A673 (cell line): Measurements from ENCODE around the gene IWS1. TPM values are rescaled to one million over a fixed set of nuclear protein-coding genes. Genes with fewer than 3 reads are reported as not detected.

ENCODE experiments used
- BruUV-seq: library from RNA; stranded (reverse); fragments of 400-500 nt; replicated peaks from 2 replicates; lab custom pipeline; 2021; lab: Mats Ljungman, UMichigan
- CTCF ChIA-PET: fragments of 300-600 bp; sonication (Branson Sonifier 250); formaldehyde crosslinking; loops from one replicate; lab custom pipeline; 2022; ENCODE audit warnings: antibody characterized with exemption; lab: Charles Lee
- POLR2A ChIA-PET: fragments of 300-600 bp; sonication (Branson Sonifier 250); formaldehyde crosslinking; loops from one replicate; lab custom pipeline; 2022; ENCODE audit warnings: antibody characterized with exemption; ENCODE audit not compliant: low non-redundant PET; lab: Charles Lee
- DNase-seq: peaks from one replicate; pipeline ENCODE4 v3.0.0-alpha.2; 2015; ENCODE audit warnings: low spot score
- H3K27ac ChIP-seq: fragments of 200-600 bp; sonication (generic); 2 replicates; pipeline ENCODE4 v1.5.1; 2016; ENCODE audit warnings: mixed run types, low read depth, mild to moderate bottlenecking, mixed read lengths, antibody characterized with exemption, low read length; ENCODE audit not compliant: poor library complexity, severe bottlenecking
- H3K27me3 ChIP-seq: fragments of 200-600 bp; sonication (generic); replicated peaks from 2 replicates; pipeline ENCODE4 v1.6.1; 2017; ENCODE audit warnings: mixed run types, low read depth, mild to moderate bottlenecking, mixed read lengths, antibody characterized with exemption, low read length; ENCODE audit not compliant: insufficient read depth, poor library complexity
- H3K36me3 ChIP-seq: fragments of 200-600 bp; sonication (generic); 2 replicates; pipeline ENCODE4 v1.6.1; 2016; ENCODE audit warnings: mixed run types, mild to moderate bottlenecking, mixed read lengths, antibody characterized with exemption, low read length; ENCODE audit not compliant: insufficient read depth, poor library complexity, severe bottlenecking
- H3K4me1 ChIP-seq: fragments of 200-600 bp; sonication (generic); 2 replicates; pipeline ENCODE4 v1.6.1; 2017; ENCODE audit warnings: mixed run types, mild to moderate bottlenecking, mixed read lengths, antibody characterized with exemption, low read length; ENCODE audit not compliant: insufficient read depth, poor library complexity, severe bottlenecking
- H3K4me3 ChIP-seq: fragments of 200-600 bp; sonication (generic); 2 replicates; pipeline ENCODE4 v1.5.1; 2016; ENCODE audit warnings: low read depth, mixed run types, mild to moderate bottlenecking, mixed read lengths, low read length; ENCODE audit not compliant: poor library complexity, severe bottlenecking
- H3K9me3 ChIP-seq: fragments of 200-600 bp; sonication (generic); 2 replicates; pipeline ENCODE4 v1.6.1; 2016; ENCODE audit warnings: mixed run types, low read depth, mild to moderate bottlenecking, mixed read lengths, antibody characterized with exemption, low read length; ENCODE audit not compliant: poor library complexity, severe bottlenecking
- EZH2 ChIP-seq: fragments of 200-600 bp; sonication (generic); IDR thresholded peaks from 2 replicates; pipeline ENCODE4 v1.6.1; 2017; ENCODE audit warnings: borderline replicate concordance, low read depth, mild to moderate bottlenecking, mixed read lengths, antibody characterized with exemption, low read length; ENCODE audit not compliant: poor library complexity, severe bottlenecking
- intact Hi-C: fragments of 100-400 bp; cut with micrococcal nuclease; formaldehyde crosslinking; loops from one replicate; pipeline ENCODE4 v1.10.0; 2022; ENCODE audit not compliant: unreplicated experiment
- total RNA-seq: library from RNA; stranded (reverse); gene quantifications from 2 replicates; pipeline ENCODE4 v1.2.3, GENCODE V29; 2021
- TF ChIP-seq, protein P1 (sequence below): fragments of 300-800, 200-600 bp; sonication (generic); conservative IDR thresholded peaks from 2 replicates; pipeline ENCODE4 v1.5.1; 2017; ENCODE audit warnings: low read depth, mild to moderate bottlenecking, antibody characterized with exemption, low read length, moderate library complexity, mixed read lengths

The IWS1 gene
- total RNA-seq, 1 experiment from 2014 or later: 67.2 TPM

DNA sequence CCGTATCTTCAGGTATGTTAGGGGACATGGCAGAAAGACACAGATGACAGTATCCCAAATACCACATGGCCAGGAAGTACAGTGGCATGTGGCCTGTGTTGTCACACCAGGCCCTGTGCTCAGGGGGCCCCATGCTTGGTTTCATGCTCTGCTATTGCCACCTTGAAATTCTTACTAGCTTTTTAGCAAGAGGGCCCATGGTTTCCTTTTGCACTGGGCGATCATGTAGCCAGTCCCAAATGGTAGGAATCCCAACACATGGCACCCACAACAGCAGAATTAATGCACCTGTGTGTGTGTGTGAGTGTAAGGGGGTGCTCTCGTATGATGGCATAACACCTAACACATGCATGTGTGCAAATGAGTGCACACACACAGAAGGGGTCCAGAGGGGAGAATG lies 48.4 kb upstream of the IWS1 start:
- no TSS peak for BruUV-seq
- H3K36me3 ChIP-seq: no peaks in the 10 kb centered on the region
- no peak overlapping the region for H3K4me3 ChIP-seq
- no peak overlapping the region for H3K27ac ChIP-seq
- no peak for DNase-seq
- H3K4me1 ChIP-seq: no peaks in the 10 kb centered on the region
- CTCF ChIA-PET: no interaction called here
- H3K27me3 ChIP-seq: no peaks in the 10 kb centered on the region
- no peak for TF ChIP-seq EZH2
- TF ChIP-seq, protein P1, sequence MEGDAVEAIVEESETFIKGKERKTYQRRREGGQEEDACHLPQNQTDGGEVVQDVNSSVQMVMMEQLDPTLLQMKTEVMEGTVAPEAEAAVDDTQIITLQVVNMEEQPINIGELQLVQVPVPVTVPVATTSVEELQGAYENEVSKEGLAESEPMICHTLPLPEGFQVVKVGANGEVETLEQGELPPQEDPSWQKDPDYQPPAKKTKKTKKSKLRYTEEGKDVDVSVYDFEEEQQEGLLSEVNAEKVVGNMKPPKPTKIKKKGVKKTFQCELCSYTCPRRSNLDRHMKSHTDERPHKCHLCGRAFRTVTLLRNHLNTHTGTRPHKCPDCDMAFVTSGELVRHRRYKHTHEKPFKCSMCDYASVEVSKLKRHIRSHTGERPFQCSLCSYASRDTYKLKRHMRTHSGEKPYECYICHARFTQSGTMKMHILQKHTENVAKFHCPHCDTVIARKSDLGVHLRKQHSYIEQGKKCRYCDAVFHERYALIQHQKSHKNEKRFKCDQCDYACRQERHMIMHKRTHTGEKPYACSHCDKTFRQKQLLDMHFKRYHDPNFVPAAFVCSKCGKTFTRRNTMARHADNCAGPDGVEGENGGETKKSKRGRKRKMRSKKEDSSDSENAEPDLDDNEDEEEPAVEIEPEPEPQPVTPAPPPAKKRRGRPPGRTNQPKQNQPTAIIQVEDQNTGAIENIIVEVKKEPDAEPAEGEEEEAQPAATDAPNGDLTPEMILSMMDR: no peak
- H3K9me3 ChIP-seq: no peaks in the 10 kb centered on the region
- intact Hi-C loops: no loop called here
- POLR2A ChIA-PET: no interaction called here

DNA sequence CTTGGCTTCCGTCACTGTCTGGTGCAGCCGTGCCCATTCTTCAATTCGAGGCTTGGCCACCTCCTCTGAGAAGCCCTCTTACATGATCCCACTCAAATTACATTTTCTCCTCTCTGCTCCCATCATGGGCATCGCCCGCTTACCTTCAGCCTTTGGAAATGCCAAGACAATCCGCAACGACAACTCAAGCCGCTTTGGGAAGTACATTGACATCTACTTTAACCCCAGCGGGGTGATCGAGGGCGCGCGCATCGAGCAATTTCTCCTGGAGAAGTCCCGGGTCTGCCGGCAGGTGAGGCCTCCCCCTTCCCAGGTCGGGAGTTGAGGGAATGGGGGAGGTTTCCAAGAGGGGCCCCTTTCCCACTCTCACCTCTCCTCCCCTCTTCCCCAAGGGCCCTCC lies 47.5 kb upstream of the IWS1 start:
- no peak overlapping the region for H3K27ac ChIP-seq
- TF ChIP-seq EZH2: no peak
- TF ChIP-seq, protein P1: no peak
- H3K36me3 ChIP-seq: no peaks in the 10 kb centered on the region
- ChIA-PET CTCF (no interaction called here), POLR2A (interaction anchor here (0.7 kb wide), 1 partner anchor 1194 kb away, joined by 3 read pairs; no protein-coding TSS in a partner anchor)
- no peak for DNase-seq
- no TSS peak for BruUV-seq
- no peaks in the 10 kb centered on the region for H3K4me1 ChIP-seq
- intact Hi-C loops: no loop called here
- no peaks in the 10 kb centered on the region for H3K27me3 ChIP-seq
- H3K9me3 ChIP-seq: no peaks in the 10 kb centered on the region
- H3K4me3 ChIP-seq: no peak overlapping the region

DNA sequence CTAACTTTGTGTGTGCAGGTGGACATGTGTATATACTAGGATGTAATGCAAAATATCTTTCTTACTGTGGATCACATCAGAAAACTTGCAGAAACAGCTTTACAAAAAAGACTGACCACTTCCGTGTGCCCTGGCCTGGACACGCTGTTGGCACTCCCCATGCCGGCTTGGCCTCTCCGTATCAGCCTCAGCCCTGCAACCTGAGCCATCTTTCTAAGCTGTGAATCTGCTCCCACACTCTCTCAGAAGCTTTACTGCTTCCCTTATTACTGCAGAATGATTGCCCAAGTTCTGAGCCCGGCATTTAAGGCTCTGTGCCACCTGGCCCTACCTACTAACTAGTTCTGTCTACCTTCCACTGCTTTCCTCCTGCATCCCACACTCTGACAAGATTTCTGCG lies 47.0 kb upstream of the IWS1 start:
- Histone ChIP-seq H3K27me3 (no peaks in the 10 kb centered on the region), H3K27ac (no peak overlapping the region), H3K36me3 (no peaks in the 10 kb centered on the region), H3K9me3 (no peaks in the 10 kb centered on the region), H3K4me3 (no peak overlapping the region), H3K4me1 (no peaks in the 10 kb centered on the region)
- TF ChIP-seq, protein P1: no peak
- no peak for TF ChIP-seq EZH2
- no TSS peak for BruUV-seq
- no peak for DNase-seq
- ChIA-PET CTCF (no interaction called here), POLR2A (interaction anchor here (0.7 kb wide), 1 partner anchor 1194 kb away, joined by 3 read pairs; no protein-coding TSS in a partner anchor)
- intact Hi-C loops: no loop called here
